HG03039 (cell line): ENCODE results near the gene TEKT5.
"Not testable (repeated sequence)": the region's sequence is repeated elsewhere in the genome, so short reads cannot be mapped to it uniquely, and the experiment has no call there.

Experiments
- ATAC-seq: cut with Tn5 transposase; IDR thresholded peaks from one replicate; pipeline ENCODE4 v1.9.1; 2021; ENCODE audit warnings: mild to moderate bottlenecking, moderate library complexity; ENCODE audit not compliant: unreplicated experiment

TEKT5 gene

GRCh38 chr16:10694830-10695229 is at the start of gene TEKT5:
TEKT5 (minus strand) TSS chr16:10694930; CDS start chr16:10694873, 57 bp downstream.
- ATAC-seq, result no peak

GRCh38 chr16:10743610-10744369 is 49.1 kb upstream of the TEKT5 start, which contains the start of gene NUBP1:
NUBP1 (plus strand) TSS chr16:10743842; CDS start chr16:10743864, 22 bp downstream.
- ATAC-seq, result peak; percentile 75

GRCh38 chr16:10743227-10743609 is 48.5 kb upstream of the TEKT5 start:
- ATAC-seq, result no peak

GRCh38 chr16:10741844-10742243 is 47.1 kb upstream of the TEKT5 start:
- ATAC-seq, result no peak

- not testable (repeated sequence) for ATAC-seq
These were observed 46.5 kb upstream of the TEKT5 start for GRCh38 chr16:10741249-10741648.

GRCh38 chr16:10740845-10741208 is 46.1 kb upstream of the TEKT5 start:
- ATAC-seq, result no peak

- ATAC-seq, result no peak
These were observed 45.5 kb upstream of the TEKT5 start for GRCh38 chr16:10740000-10740844.

- ATAC-seq, result peak; percentile 54
These were observed 43.7 kb upstream of the TEKT5 start for GRCh38 chr16:10738231-10739077.

- no peak for ATAC-seq
These were observed 42.4 kb upstream of the TEKT5 start for GRCh38 chr16:10737068-10737625.

GRCh38 chr16:10731790-10732189 is 37.1 kb upstream of the TEKT5 start:
- ATAC-seq, result no peak

GRCh38 chr16:10729104-10730048 is 34.6 kb upstream of the TEKT5 start:
- ATAC-seq, result no peak

- no peak for ATAC-seq
These were observed 33.5 kb upstream of the TEKT5 start for GRCh38 chr16:10728003-10728887.

- no peak for ATAC-seq
These were observed 14.2 kb upstream of the TEKT5 start for GRCh38 chr16:10708969-10709368.

GRCh38 chr16:10699756-10700155 is 5.0 kb upstream of the TEKT5 start:
- no peak for ATAC-seq

- ATAC-seq, result no peak
These were observed 424 bp downstream of the TEKT5 start for GRCh38 chr16:10694306-10694705.

GRCh38 chr16:10693889-10694288 is 841 bp downstream of the TEKT5 start:
- no peak for ATAC-seq

- ATAC-seq, result no peak
These were observed 2.3 kb downstream of the TEKT5 start for GRCh38 chr16:10692470-10692869.

- ATAC-seq, result no peak
These were observed 6.0 kb downstream of the TEKT5 start for GRCh38 chr16:10688726-10689125.

GRCh38 chr16:10688291-10688690 is 6.4 kb downstream of the TEKT5 start:
- ATAC-seq, result no peak
